Measurements from ENCODE around the gene GULP1. TPM values are rescaled to one million over a fixed set of nuclear protein-coding genes. Genes with fewer than 3 reads are reported as not detected.

The GULP1 gene
- total RNA-seq, 1 experiment from 2014 or later, result 75.1 TPM

DNA sequence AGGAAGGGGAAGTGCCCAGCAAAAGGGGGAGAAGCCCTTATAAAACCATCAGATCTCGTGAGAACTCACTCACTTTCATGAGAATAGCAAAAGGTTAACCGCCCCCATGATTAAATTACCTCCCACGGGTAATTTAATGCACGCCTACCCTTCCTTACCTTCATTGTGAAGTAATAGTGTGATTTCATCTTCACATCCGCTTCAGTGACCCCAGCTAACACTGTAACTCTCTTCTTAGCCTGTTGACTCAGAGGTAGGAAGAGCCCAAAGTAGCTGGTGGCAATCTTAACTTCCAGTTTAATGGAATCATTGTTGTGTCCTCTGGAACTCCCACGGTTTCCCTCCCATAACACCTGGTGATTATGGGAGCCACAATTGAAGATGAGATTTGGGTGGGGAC, 120.5 kb downstream of the GULP1 start (continued):
- TF ChIP-seq, protein P1, sequence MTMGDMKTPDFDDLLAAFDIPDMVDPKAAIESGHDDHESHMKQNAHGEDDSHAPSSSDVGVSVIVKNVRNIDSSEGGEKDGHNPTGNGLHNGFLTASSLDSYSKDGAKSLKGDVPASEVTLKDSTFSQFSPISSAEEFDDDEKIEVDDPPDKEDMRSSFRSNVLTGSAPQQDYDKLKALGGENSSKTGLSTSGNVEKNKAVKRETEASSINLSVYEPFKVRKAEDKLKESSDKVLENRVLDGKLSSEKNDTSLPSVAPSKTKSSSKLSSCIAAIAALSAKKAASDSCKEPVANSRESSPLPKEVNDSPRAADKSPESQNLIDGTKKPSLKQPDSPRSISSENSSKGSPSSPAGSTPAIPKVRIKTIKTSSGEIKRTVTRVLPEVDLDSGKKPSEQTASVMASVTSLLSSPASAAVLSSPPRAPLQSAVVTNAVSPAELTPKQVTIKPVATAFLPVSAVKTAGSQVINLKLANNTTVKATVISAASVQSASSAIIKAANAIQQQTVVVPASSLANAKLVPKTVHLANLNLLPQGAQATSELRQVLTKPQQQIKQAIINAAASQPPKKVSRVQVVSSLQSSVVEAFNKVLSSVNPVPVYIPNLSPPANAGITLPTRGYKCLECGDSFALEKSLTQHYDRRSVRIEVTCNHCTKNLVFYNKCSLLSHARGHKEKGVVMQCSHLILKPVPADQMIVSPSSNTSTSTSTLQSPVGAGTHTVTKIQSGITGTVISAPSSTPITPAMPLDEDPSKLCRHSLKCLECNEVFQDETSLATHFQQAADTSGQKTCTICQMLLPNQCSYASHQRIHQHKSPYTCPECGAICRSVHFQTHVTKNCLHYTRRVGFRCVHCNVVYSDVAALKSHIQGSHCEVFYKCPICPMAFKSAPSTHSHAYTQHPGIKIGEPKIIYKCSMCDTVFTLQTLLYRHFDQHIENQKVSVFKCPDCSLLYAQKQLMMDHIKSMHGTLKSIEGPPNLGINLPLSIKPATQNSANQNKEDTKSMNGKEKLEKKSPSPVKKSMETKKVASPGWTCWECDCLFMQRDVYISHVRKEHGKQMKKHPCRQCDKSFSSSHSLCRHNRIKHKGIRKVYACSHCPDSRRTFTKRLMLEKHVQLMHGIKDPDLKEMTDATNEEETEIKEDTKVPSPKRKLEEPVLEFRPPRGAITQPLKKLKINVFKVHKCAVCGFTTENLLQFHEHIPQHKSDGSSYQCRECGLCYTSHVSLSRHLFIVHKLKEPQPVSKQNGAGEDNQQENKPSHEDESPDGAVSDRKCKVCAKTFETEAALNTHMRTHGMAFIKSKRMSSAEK (CRISPR knock-in tag; IDR thresholded peaks at IDR 0.05; ENCODE audit: borderline replicate concordance), result no peak

DNA sequence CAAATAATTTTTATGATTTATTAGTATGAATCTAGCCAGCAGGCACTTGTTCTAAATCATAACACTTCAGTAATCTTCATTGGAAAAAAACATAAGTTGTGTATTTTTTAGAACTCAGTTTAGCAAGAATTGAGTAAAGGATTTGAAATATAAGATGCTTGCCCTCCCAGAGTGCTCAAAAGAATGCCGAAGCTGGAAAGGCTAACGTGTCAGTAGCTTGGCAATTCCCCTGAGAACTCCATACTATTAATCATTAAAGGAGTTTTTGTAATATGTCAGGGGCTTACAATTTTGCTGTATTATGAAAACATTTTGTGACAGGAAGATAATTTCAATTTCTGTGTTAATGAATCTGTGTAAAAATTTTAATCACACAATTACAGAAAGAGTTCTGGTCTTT, 122.7 kb downstream of the GULP1 start:
- ChIA-PET CTCF (no interaction called here), POLR2A (no interaction called here)
- Mint-ChIP-seq H3K36me3 (peaks cover 28% of the 10 kb centered on the region), H3K4me3 (no peak overlapping the region), H3K4me1 (peaks cover 49% of the 10 kb centered on the region), H3K9me3 (peaks cover 34% of the 10 kb centered on the region), H3K27me3 (ENCODE audit: low read depth) (peaks cover 31% of the 10 kb centered on the region), H3K27ac (no peak overlapping the region)
- ATAC-seq (no peak), DNase-seq (ENCODE audit: low spot score) (no peak)
- TF ChIP-seq GRHL2 (CRISPR knock-in tag; IDR thresholded peaks at IDR 0.05; ENCODE audit: insufficient replicate concordance, severe bottlenecking), result no peak
- TF ChIP-seq ETV6 (CRISPR knock-in tag; IDR thresholded peaks at IDR 0.05), result no peak
- TF ChIP-seq, protein P2, sequence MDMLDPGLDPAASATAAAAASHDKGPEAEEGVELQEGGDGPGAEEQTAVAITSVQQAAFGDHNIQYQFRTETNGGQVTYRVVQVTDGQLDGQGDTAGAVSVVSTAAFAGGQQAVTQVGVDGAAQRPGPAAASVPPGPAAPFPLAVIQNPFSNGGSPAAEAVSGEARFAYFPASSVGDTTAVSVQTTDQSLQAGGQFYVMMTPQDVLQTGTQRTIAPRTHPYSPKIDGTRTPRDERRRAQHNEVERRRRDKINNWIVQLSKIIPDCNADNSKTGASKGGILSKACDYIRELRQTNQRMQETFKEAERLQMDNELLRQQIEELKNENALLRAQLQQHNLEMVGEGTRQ (CRISPR knock-in tag; IDR thresholded peaks at IDR 0.05), result no peak
- TF ChIP-seq, protein P3, sequence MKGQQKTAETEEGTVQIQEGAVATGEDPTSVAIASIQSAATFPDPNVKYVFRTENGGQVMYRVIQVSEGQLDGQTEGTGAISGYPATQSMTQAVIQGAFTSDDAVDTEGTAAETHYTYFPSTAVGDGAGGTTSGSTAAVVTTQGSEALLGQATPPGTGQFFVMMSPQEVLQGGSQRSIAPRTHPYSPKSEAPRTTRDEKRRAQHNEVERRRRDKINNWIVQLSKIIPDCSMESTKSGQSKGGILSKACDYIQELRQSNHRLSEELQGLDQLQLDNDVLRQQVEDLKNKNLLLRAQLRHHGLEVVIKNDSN (CRISPR knock-in tag; IDR thresholded peaks at IDR 0.05), result no peak
- no peak for TF ChIP-seq TEAD1 (CRISPR knock-in tag; IDR thresholded peaks at IDR 0.05)
- TF ChIP-seq, protein P4, sequence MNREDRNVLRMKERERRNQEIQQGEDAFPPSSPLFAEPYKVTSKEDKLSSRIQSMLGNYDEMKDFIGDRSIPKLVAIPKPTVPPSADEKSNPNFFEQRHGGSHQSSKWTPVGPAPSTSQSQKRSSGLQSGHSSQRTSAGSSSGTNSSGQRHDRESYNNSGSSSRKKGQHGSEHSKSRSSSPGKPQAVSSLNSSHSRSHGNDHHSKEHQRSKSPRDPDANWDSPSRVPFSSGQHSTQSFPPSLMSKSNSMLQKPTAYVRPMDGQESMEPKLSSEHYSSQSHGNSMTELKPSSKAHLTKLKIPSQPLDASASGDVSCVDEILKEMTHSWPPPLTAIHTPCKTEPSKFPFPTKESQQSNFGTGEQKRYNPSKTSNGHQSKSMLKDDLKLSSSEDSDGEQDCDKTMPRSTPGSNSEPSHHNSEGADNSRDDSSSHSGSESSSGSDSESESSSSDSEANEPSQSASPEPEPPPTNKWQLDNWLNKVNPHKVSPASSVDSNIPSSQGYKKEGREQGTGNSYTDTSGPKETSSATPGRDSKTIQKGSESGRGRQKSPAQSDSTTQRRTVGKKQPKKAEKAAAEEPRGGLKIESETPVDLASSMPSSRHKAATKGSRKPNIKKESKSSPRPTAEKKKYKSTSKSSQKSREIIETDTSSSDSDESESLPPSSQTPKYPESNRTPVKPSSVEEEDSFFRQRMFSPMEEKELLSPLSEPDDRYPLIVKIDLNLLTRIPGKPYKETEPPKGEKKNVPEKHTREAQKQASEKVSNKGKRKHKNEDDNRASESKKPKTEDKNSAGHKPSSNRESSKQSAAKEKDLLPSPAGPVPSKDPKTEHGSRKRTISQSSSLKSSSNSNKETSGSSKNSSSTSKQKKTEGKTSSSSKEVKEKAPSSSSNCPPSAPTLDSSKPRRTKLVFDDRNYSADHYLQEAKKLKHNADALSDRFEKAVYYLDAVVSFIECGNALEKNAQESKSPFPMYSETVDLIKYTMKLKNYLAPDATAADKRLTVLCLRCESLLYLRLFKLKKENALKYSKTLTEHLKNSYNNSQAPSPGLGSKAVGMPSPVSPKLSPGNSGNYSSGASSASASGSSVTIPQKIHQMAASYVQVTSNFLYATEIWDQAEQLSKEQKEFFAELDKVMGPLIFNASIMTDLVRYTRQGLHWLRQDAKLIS (CRISPR knock-in tag; IDR thresholded peaks at IDR 0.05; ENCODE audit: borderline replicate concordance), result no peak
- no peak for TF ChIP-seq ZNF396 (CRISPR knock-in tag; IDR thresholded peaks at IDR 0.05; ENCODE audit: borderline replicate concordance)
- TF ChIP-seq NR3C1 (CRISPR knock-in tag; conservative IDR thresholded peaks at IDR 0.05; ENCODE audit: low read depth), result no peak
- no peak for TF ChIP-seq GTF2I (CRISPR knock-in tag; conservative IDR thresholded peaks at IDR 0.05)
- TF ChIP-seq, protein P5, sequence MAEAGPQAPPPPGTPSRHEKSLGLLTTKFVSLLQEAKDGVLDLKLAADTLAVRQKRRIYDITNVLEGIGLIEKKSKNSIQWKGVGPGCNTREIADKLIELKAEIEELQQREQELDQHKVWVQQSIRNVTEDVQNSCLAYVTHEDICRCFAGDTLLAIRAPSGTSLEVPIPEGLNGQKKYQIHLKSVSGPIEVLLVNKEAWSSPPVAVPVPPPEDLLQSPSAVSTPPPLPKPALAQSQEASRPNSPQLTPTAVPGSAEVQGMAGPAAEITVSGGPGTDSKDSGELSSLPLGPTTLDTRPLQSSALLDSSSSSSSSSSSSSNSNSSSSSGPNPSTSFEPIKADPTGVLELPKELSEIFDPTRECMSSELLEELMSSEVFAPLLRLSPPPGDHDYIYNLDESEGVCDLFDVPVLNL (CRISPR knock-in tag; IDR thresholded peaks at IDR 0.05; ENCODE audit: borderline replicate concordance, low read depth), result no peak
- TF ChIP-seq, protein P6, sequence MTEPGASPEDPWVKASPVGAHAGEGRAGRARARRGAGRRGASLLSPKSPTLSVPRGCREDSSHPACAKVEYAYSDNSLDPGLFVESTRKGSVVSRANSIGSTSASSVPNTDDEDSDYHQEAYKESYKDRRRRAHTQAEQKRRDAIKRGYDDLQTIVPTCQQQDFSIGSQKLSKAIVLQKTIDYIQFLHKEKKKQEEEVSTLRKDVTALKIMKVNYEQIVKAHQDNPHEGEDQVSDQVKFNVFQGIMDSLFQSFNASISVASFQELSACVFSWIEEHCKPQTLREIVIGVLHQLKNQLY (CRISPR knock-in tag; IDR thresholded peaks at IDR 0.05), result no peak

Measured in WTC11 (cell line).